Esophagus squamous epithelium (tissue), 5 donors: ENCODE data around the gene USH2A. TPM values are rescaled to one million over a fixed set of nuclear protein-coding genes. Genes with fewer than 3 reads are reported as not detected.

Experiments used
- DNase-seq: peaks from one replicate; lab custom pipeline; 2025; lab: John Stamatoyannopoulos, UW
- H3K27ac ChIP-seq, 4 donors: fragments of 200-600 bp; sonication (generic); one replicate each; pipeline ENCODE4 v1.5.1; 2016 to 2019; ENCODE audit warnings: mild to moderate bottlenecking in 1 of 4
- H3K27me3 ChIP-seq, 4 donors: fragments of 200-600 bp; sonication (generic); 1 replicate in 3 of 4; 2 replicates in 1 of 4; pipeline versions ENCODE4 v1.5.1 to v1.6.0; 2017 to 2021; ENCODE audit warnings: antibody characterized with exemption in 1 of 4
- H3K36me3 ChIP-seq, 3 donors: fragments of 200-600 bp; sonication (generic); one replicate each; pipeline ENCODE4 v1.5.1; 2016 to 2019
- H3K4me1 ChIP-seq, 3 donors: fragments of 200-600 bp; sonication (generic); one replicate each; pipeline ENCODE4 v1.5.1; 2017 to 2019
- H3K4me3 ChIP-seq, 4 donors: fragments of 200-600 bp; sonication (generic); 1 replicate in 3 of 4; 2 replicates in 1 of 4; pipeline ENCODE4 v1.5.1; 2016 to 2019; ENCODE audit warnings: mild to moderate bottlenecking in 2 of 4, moderate library complexity in 1 of 4
- H3K9me3 ChIP-seq, 3 donors: fragments of 200-600 bp; sonication (generic); one replicate each; pipeline ENCODE4 v1.5.1; 2016 to 2019
- POLR2A ChIP-seq, 4 donors: fragments of 450-650 bp; IDR thresholded peaks; one replicate each; pipeline ENCODE4 v1.6.1; 2017; ENCODE audit warnings: antibody characterized with exemption in 4 of 4, mild to moderate bottlenecking in 4 of 4, moderate library complexity in 3 of 4
- WGBS, 2 donors: methylation state at CpG; one replicate each; pipeline ENCODE4 v1.1.5; 2018; 5-methylcytosine and 5-hydroxymethylcytosine counted together
- intact Hi-C: fragments of 100-400 bp; cut with DNase I; formaldehyde crosslinking; loops from one replicate; pipeline ENCODE4 v1.15.0; 2022
- total RNA-seq, 4 donors: library from RNA; depleted of rRNA; stranded (reverse); fragments of >200 nt; gene quantifications; one replicate each; pipeline ENCODE4 v1.1.0, GENCODE V29; 2016
- TF ChIP-seq, protein P1 (sequence below), 6 experiments: fragments of 450-650 bp in 4 of 6; fragments of 200-600 bp in 2 of 6; sonication (generic) in 2 of 6; IDR thresholded peaks; one replicate each; pipeline ENCODE4 v1.5.1; 2016 to 2019; ENCODE audit warnings: antibody characterized with exemption in 6 of 6, mild to moderate bottlenecking in 4 of 6, moderate library complexity in 4 of 6
- donor health status: DM: yes; HTN: yes; CAD: no.

The USH2A gene
- total RNA-seq, 4 donors from 2014 or later = under 0.01 TPM; not detected in 3

DNA sequence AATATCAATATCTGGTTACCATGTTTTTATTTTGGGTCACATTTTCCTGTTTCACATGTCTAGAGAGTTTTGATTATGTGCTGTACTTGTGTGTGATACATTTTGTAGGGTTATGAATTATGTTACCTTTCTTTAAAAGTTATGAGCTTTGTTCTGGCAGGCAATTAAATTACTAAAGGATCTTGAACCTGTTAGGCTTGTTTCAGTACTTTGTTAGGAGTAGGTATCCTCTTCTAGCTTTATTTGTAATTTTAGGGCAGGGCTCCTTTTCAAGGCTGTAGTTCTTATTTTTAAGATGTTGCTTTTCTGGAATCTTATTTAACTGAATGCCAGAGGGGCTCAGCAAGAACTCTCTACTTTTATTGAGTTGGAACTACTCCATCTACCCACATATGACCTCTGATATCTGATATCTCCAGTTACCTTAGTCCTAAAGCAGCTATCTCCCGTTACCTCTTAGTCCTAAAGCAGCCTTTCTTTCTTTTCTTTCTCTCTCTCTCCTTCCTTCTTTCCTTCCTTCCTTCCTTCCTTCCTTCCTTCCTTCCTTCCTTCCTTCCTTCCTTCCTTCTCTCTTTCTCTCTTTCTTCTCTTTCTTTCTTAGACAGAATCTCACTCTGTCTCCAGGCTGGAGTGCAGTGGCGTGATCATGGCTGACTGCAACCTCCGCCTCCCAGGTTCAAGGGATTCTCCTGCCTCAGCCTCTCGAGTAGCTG, 832.3 kb downstream of the USH2A start:
- intact Hi-C loops = no loop called here
- Histone ChIP-seq H3K27ac (peak overlapping the region in 3 of 4 donors; percentile 71 to 83 (median 83)), H3K4me1 (peaks cover 0 to 66% (median 10%) of the 10 kb centered on the region in 3 donors), H3K4me3 (no peak overlapping the region), H3K36me3 (peaks cover 0 to 44% (median 0%) of the 10 kb centered on the region in 3 donors), H3K9me3 (no peaks in the 10 kb centered on the region), H3K27me3 (no peaks in the 10 kb centered on the region)
- WGBS, 2 donors = 75 to 92% methylated on average over 4 of the region's 4 CpGs
- TF ChIP-seq POLR2A (IDR thresholded peaks at IDR 0.05) = no peak
- TF ChIP-seq, protein P1, sequence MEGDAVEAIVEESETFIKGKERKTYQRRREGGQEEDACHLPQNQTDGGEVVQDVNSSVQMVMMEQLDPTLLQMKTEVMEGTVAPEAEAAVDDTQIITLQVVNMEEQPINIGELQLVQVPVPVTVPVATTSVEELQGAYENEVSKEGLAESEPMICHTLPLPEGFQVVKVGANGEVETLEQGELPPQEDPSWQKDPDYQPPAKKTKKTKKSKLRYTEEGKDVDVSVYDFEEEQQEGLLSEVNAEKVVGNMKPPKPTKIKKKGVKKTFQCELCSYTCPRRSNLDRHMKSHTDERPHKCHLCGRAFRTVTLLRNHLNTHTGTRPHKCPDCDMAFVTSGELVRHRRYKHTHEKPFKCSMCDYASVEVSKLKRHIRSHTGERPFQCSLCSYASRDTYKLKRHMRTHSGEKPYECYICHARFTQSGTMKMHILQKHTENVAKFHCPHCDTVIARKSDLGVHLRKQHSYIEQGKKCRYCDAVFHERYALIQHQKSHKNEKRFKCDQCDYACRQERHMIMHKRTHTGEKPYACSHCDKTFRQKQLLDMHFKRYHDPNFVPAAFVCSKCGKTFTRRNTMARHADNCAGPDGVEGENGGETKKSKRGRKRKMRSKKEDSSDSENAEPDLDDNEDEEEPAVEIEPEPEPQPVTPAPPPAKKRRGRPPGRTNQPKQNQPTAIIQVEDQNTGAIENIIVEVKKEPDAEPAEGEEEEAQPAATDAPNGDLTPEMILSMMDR (IDR thresholded peaks at IDR 0.05) = no peak
- DNase-seq = no peak

DNA sequence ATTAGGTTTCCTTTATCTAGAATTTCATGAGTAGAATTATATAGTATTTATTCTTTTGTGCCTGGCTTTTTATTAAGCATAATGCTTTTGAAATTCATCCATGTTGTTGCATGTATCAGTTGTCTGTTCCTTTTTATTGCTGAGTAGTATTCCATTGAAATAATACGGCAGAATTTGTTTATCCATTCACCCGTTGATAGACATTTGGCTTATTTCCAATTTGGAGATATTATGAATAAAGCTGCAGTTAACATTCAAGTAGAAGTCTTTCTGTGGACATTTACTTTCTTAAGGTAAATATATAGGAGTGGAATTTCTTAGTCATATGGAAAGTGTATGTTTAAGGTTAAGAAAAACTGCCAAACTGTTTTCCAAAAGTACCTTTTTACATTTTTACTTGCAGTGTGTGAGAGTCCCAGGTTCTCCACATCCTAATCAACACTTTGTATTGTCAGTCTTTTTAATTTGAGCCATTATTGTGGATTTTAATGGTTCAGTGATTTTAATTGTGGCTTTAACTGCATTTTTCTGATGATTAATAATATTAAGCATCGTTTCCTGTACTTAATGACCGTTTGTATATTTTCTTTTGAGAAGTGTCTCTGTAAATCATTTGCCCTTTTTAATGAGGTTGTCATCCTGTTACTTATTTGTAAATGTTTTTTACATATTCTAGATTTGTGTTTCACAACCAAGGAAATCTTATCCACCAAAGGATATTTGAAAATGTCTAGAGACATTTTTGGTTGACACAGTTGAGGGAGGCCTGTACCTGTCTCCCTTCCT, 833.4 kb downstream of the USH2A start:
- H3K27me3 ChIP-seq = no peaks in the 10 kb centered on the region
- H3K9me3 ChIP-seq = no peaks in the 10 kb centered on the region
- no peak overlapping the region for H3K4me3 ChIP-seq
- peaks cover 0 to 39% (median 0%) of the 10 kb centered on the region in 3 donors for H3K36me3 ChIP-seq
- H3K27ac ChIP-seq = peak overlapping the region in 3 of 4 donors; percentile 71 to 83 (median 83)
- TF ChIP-seq POLR2A (IDR thresholded peaks at IDR 0.05) = no peak
- TF ChIP-seq, protein P1 (IDR thresholded peaks at IDR 0.05) = no peak
- H3K4me1 ChIP-seq = peaks cover 0 to 64% (median 8%) of the 10 kb centered on the region in 3 donors
- intact Hi-C loops = no loop called here
- DNase-seq = no peak
- WGBS, 2 donors = 31 to 64% methylated on average over 4 of the region's 4 CpGs

GRCh38 chr1:215584389-215584788, 838.9 kb downstream of the USH2A start:
- DNase-seq = no peak
- TF ChIP-seq, protein P1 (IDR thresholded peaks at IDR 0.05) = no peak
- TF ChIP-seq POLR2A (IDR thresholded peaks at IDR 0.05) = no peak
- no peaks in the 10 kb centered on the region for H3K9me3 ChIP-seq
- peaks cover 5 to 69% (median 6%) of the 10 kb centered on the region in 3 donors for H3K36me3 ChIP-seq
- peak overlapping the region in 3 of 4 donors; percentile 77 to 87 (median 83) for H3K27ac ChIP-seq
- H3K27me3 ChIP-seq = no peaks in the 10 kb centered on the region
- H3K4me3 ChIP-seq = no peak overlapping the region
- peaks cover 5 to 42% (median 8%) of the 10 kb centered on the region in 3 donors for H3K4me1 ChIP-seq
- WGBS, 2 donors = 60 to 73% methylated on average over 1 of the region's 1 CpG
- intact Hi-C loops = no loop called here

- TF ChIP-seq, protein P1 (IDR thresholded peaks at IDR 0.05) = no peak
- TF ChIP-seq POLR2A (IDR thresholded peaks at IDR 0.05) = no peak
- peak overlapping the region in 2 of 4 donors; percentile 8 to 12 for H3K4me3 ChIP-seq
- no peaks in the 10 kb centered on the region for H3K27me3 ChIP-seq
- peaks cover 5 to 39% (median 8%) of the 10 kb centered on the region in 3 donors for H3K4me1 ChIP-seq
- H3K36me3 ChIP-seq = peaks cover 5 to 75% (median 6%) of the 10 kb centered on the region in 3 donors
- peak overlapping the region; percentile 45 to 87 (median 80) for H3K27ac ChIP-seq
- 30 to 48% methylated on average over 5 of the region's 5 CpGs for WGBS, 2 donors
- intact Hi-C loops = no loop called here
- DNase-seq = no peak
- H3K9me3 ChIP-seq = no peaks in the 10 kb centered on the region
Measured at GRCh38 chr1:215583185-215583749, 840.0 kb downstream of the USH2A start.
